IMR-90 (cell line): Measurements from ENCODE around the gene PLEK. TPM values are rescaled to one million over a fixed set of nuclear protein-coding genes. Genes with fewer than 3 reads are reported as not detected.

Experiments used
- ATAC-seq: fragments of 200-7000 bp; cut with Tn5 transposase; 2 replicates; pipeline ENCODE4 v1.9.1; 2020; ENCODE audit warnings: low read depth, mild to moderate bottlenecking, moderate library complexity
- BruUV-seq: library from RNA; stranded (reverse); fragments of 400-500 nt; replicated peaks from 2 replicates; lab custom pipeline; 2021; lab: Mats Ljungman, UMichigan
- CTCF ChIA-PET: fragments of 300-600 bp; formaldehyde crosslinking; extraction: SDS; loops from one replicate; lab custom pipeline; 2021; ENCODE audit warnings: antibody characterized with exemption; lab: Yijun Ruan, JAX
- POLR2A ChIA-PET: fragments of 300-600 bp; sonication (Branson Sonifier 250); formaldehyde crosslinking; loops from one replicate; lab custom pipeline; 2022; ENCODE audit warnings: antibody characterized with exemption; ENCODE audit not compliant: unreplicated experiment; lab: Charles Lee
- DNase-seq: peaks from one replicate; pipeline ENCODE4 v3.0.0; 2013
- H2AFZ ChIP-seq: replicated peaks from 2 replicates; pipeline ENCODE3; 2013; ENCODE audit warnings: low read length, mild to moderate bottlenecking; ENCODE audit not compliant: poor library complexity
- H2AK5ac ChIP-seq: 2 replicates; pipeline ENCODE4 v1.6.1; 2013; ENCODE audit warnings: low read depth, low read length, inconsistent platforms
- H2AK9ac ChIP-seq: replicated peaks from 2 replicates; pipeline ENCODE3; 2013; ENCODE audit warnings: mild to moderate bottlenecking, low read depth, low read length, moderate library complexity; ENCODE audit not compliant: poor library complexity
- H2BK120ac ChIP-seq: 2 replicates; pipeline ENCODE4 v1.6.1; 2013; ENCODE audit warnings: low read depth, low read length, inconsistent platforms
- H2BK15ac ChIP-seq: 3 replicates; pipeline ENCODE4 v1.6.1; 2013; ENCODE audit warnings: low read depth, low read length, inconsistent platforms
- H2BK20ac ChIP-seq: 2 replicates; pipeline ENCODE4 v1.6.1; 2013; ENCODE audit warnings: low read depth, mild to moderate bottlenecking, inconsistent platforms, low read length, moderate library complexity
- H2BK5ac ChIP-seq: 2 replicates; pipeline ENCODE4 v1.6.1; 2013; ENCODE audit warnings: mild to moderate bottlenecking, low read depth, low read length, inconsistent platforms; ENCODE audit not compliant: poor library complexity, severe bottlenecking
- H3K14ac ChIP-seq: replicated peaks from 2 replicates; pipeline ENCODE4 v1.6.1; 2013; ENCODE audit warnings: low read depth, low read length, inconsistent platforms
- H3K18ac ChIP-seq: 2 replicates; pipeline ENCODE4 v1.6.1; 2013; ENCODE audit warnings: low read depth, low read length, control low read depth
- H3K23ac ChIP-seq: 2 replicates; pipeline ENCODE4 v1.6.1; 2013; ENCODE audit warnings: low read depth, low read length, inconsistent platforms
- H3K27ac ChIP-seq: 2 replicates; pipeline ENCODE4 v1.5.1; 2013; ENCODE audit warnings: mild to moderate bottlenecking, control low read depth, low read length; ENCODE audit not compliant: insufficient read depth
- H3K27me3 ChIP-seq: 2 replicates; pipeline ENCODE4 v1.6.1; 2013; ENCODE audit warnings: low read length; ENCODE audit not compliant: control insufficient read depth, insufficient read depth
- H3K36me3 ChIP-seq: 2 replicates; pipeline ENCODE4 v1.6.1; 2013; ENCODE audit warnings: low read length, mixed read lengths; ENCODE audit not compliant: control insufficient read depth, insufficient read depth
- H3K4ac ChIP-seq: 2 replicates; pipeline ENCODE4 v1.6.1; 2013; ENCODE audit warnings: low read depth, low read length, inconsistent platforms
- H3K4me1 ChIP-seq: 2 replicates; pipeline ENCODE4 v1.6.1; 2013; ENCODE audit warnings: low read length, mixed read lengths; ENCODE audit not compliant: control insufficient read depth, insufficient read depth
- H3K4me2 ChIP-seq: 2 replicates; pipeline ENCODE4 v1.6.1; 2013; ENCODE audit warnings: low read depth, mild to moderate bottlenecking, control low read depth, low read length, moderate library complexity
- H3K4me3 ChIP-seq: 2 replicates; pipeline ENCODE4 v1.5.1; 2013; ENCODE audit warnings: low read depth, mild to moderate bottlenecking, control low read depth, low read length, moderate library complexity; ENCODE audit not compliant: insufficient read depth
- H3K56ac ChIP-seq: 2 replicates; pipeline ENCODE4 v1.6.1; 2013; ENCODE audit warnings: low read length, inconsistent platforms; ENCODE audit not compliant: insufficient read depth; ENCODE audit errors: extremely low read depth
- H3K79me1 ChIP-seq, 2 experiments: 2 replicates each; pipeline ENCODE4 v1.6.1; 2013; ENCODE audit warnings: low read length in 2 of 2, inconsistent platforms in 1 of 2, low read depth in 1 of 2
- H3K9ac ChIP-seq: 2 replicates; pipeline ENCODE4 v1.6.1; 2013; ENCODE audit warnings: low read depth, low read length, control low read depth
- H3K9me1 ChIP-seq: 2 replicates; pipeline ENCODE4 v1.6.1; 2013; ENCODE audit warnings: low read length, inconsistent platforms; ENCODE audit not compliant: insufficient read depth
- H3K9me3 ChIP-seq: 2 replicates; pipeline ENCODE4 v1.6.1; 2013; ENCODE audit warnings: low read length; ENCODE audit not compliant: control insufficient read depth, insufficient read depth
- H4K20me1 ChIP-seq: 2 replicates; pipeline ENCODE4 v1.6.1; 2013; ENCODE audit warnings: low read length, inconsistent platforms; ENCODE audit not compliant: insufficient read depth
- H4K5ac ChIP-seq: 2 replicates; pipeline ENCODE4 v1.6.1; 2013; ENCODE audit warnings: mild to moderate bottlenecking, low read depth, low read length, control low read depth
- H4K8ac ChIP-seq, 2 experiments: 2 replicates each; pipeline ENCODE4 v1.6.1; 2013; ENCODE audit warnings: low read depth in 2 of 2, low read length in 2 of 2, control low read depth in 1 of 2, inconsistent platforms in 1 of 2
- H4K91ac ChIP-seq: 2 replicates; pipeline ENCODE4 v1.6.1; 2013; ENCODE audit warnings: low read depth, low read length, inconsistent platforms; ENCODE audit not compliant: insufficient read depth
- BHLHE40 ChIP-seq: fragments of 150-350 bp; IDR thresholded peaks from 2 replicates; pipeline ENCODE4 v1.6.1; 2016; ENCODE audit warnings: mild to moderate bottlenecking, low read depth, low read length
- CHD1 ChIP-seq: IDR thresholded peaks from 2 replicates; pipeline ENCODE4 v1.6.1; 2012; ENCODE audit warnings: low read depth, low read length, improper control_type of control experiment
- CTCF ChIP-seq: conservative IDR thresholded peaks from 2 replicates; pipeline ENCODE4 v1.5.1; 2012; ENCODE audit warnings: mild to moderate bottlenecking, low read depth, low read length, improper control_type of control experiment
- FOS ChIP-seq: fragments of 150-350 bp; IDR thresholded peaks from 2 replicates; pipeline ENCODE4 v1.6.1; 2016; ENCODE audit warnings: low read depth, low read length
- MAZ ChIP-seq: IDR thresholded peaks from 2 replicates; pipeline ENCODE4 v1.6.1; 2012; ENCODE audit warnings: low read depth, mild to moderate bottlenecking, low read length, improper control_type of control experiment, moderate library complexity, borderline replicate concordance
- MXI1 ChIP-seq: IDR thresholded peaks from 2 replicates; pipeline ENCODE4 v1.6.1; 2012; ENCODE audit warnings: low read depth, mild to moderate bottlenecking, low read length, moderate library complexity, borderline replicate concordance
- NFE2L2 ChIP-seq: fragments of 150-350 bp; IDR thresholded peaks from 2 replicates; pipeline ENCODE4 v1.6.1; 2016; ENCODE audit warnings: low read depth, mild to moderate bottlenecking, low read length
- POLR2A ChIP-seq: IDR thresholded peaks from 2 replicates; pipeline ENCODE4 v1.6.1; 2012; ENCODE audit warnings: mild to moderate bottlenecking, low read depth, low read length
- RAD21 ChIP-seq: IDR thresholded peaks from 2 replicates; pipeline ENCODE4 v1.6.1; 2012; ENCODE audit warnings: low read length, improper control_type of control experiment
- RCOR1 ChIP-seq: IDR thresholded peaks from 2 replicates; pipeline ENCODE4 v1.6.1; 2012; ENCODE audit warnings: mild to moderate bottlenecking, low read length, improper control_type of control experiment; ENCODE audit not compliant: insufficient replicate concordance
- RFX5 ChIP-seq: IDR thresholded peaks from 2 replicates; pipeline ENCODE4 v1.8.0; 2012; ENCODE audit warnings: low read depth, mild to moderate bottlenecking, low read length, moderate library complexity
- USF2 ChIP-seq: fragments of 150-350 bp; IDR thresholded peaks from 2 replicates; pipeline ENCODE4 v1.6.1; 2017; ENCODE audit warnings: mild to moderate bottlenecking, antibody characterized with exemption, low read length, low read depth
- WGBS, 2 experiments: methylation state at CpG; one replicate each; pipeline versions ENCODE4 v1.1.5 to v1.1.7; 2013; ENCODE audit warnings: missing lambda C conversion rate in 2 of 2; ENCODE audit not compliant: insufficient read length in 1 of 2; ENCODE audit errors: extremely low coverage in 2 of 2; 5-methylcytosine and 5-hydroxymethylcytosine counted together
- dilution Hi-C: fragments of 300-500 bp; cut with HindIII; formaldehyde crosslinking; loops from one replicate; pipeline ENCODE4 v1.14.3; 2018; ENCODE audit warnings: low sequenced_read_pairs; ENCODE audit not compliant: unreplicated experiment
- in situ Hi-C: fragments of 300-500 bp; cut with MboI; formaldehyde crosslinking; loops from 3 replicates; pipeline ENCODE4 v1.14.3; 2019; ENCODE audit warnings: low sequenced_read_pairs, inconsistent platforms, mixed read lengths
- intact Hi-C: fragments of 100-400 bp; cut with micrococcal nuclease; formaldehyde crosslinking; loops from 2 replicates; pipeline ENCODE4 v1.10.0; 2022
- polyA plus RNA-seq, 3 experiments: library from polyadenylated mRNA; depleted of rRNA; stranded (reverse); fragments of >200 nt; gene quantifications; 2 replicates each; pipeline ENCODE4 v1.2.3, GENCODE V29; 2012; ENCODE audit warnings: low replicate concordance in 1 of 3
- total RNA-seq: library from RNA; depleted of rRNA; stranded (reverse); fragments of >200 nt; gene quantifications from 2 replicates; pipeline ENCODE4 v1.2.3, GENCODE V29; 2012

The PLEK gene
- total and polyA plus RNA-seq, 2 of the 4 experiments (the other 2 are of a cell fraction): under 0.01 TPM; not detected in 1

DNA sequence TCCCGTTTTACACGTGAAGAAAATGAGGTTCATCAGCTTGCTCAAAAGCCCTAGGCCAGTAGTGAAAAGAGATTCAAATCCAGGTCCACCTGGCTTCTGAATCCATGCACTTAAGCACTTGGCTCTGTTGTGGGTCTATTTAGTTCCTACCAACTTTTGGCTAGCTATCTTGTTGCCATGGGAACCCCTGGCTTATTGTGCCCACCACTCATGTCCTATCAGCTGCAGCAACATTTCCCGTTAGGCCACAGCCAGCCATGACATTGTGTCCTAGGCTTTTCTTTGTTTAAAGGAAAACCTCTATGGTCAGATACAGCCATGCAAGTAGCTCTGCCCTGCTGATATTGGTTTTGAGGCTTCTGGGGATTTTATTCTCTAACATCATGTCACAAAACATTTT, 49.8 kb downstream of the PLEK start:
- Histone ChIP-seq H3K79me1 (no peaks in the 10 kb centered on the region), H3K18ac (no peak overlapping the region), H3K56ac (no peak overlapping the region), H4K8ac (no peak overlapping the region), H4K5ac (no peak overlapping the region), H3K4me2 (no peak overlapping the region), H4K91ac (no peak overlapping the region), H2BK5ac (no peak overlapping the region), H3K27ac (no peak overlapping the region), H2AFZ (no peak overlapping the region), H3K4me3 (no peak overlapping the region), H2AK9ac (no peak overlapping the region), H3K14ac (no peak overlapping the region), H2BK120ac (no peak overlapping the region), H2AK5ac (no peak overlapping the region), H3K9me3 (no peaks in the 10 kb centered on the region), H3K23ac (no peak overlapping the region), H3K9me1 (no peaks in the 10 kb centered on the region), H3K4ac (no peak overlapping the region), H2BK15ac (no peak overlapping the region), H2BK20ac (no peak overlapping the region), H3K36me3 (no peaks in the 10 kb centered on the region), H4K20me1 (no peaks in the 10 kb centered on the region), H3K27me3 (peaks cover 36% of the 10 kb centered on the region), H3K4me1 (no peaks in the 10 kb centered on the region), H3K9ac (no peak overlapping the region)
- dilution Hi-C loops (no loop called here), intact Hi-C loops (no loop called here), in situ Hi-C loops (no loop called here)
- 60% methylated on average over 1 of the region's 3 CpGs; no CpG with 5 or more reads in 1 of the 2 experiments for WGBS, 2 experiments
- CTCF ChIA-PET: no interaction called here
- no TSS peak for BruUV-seq
- TF ChIP-seq RCOR1: no peak
- no peak for TF ChIP-seq MXI1
- no peak for TF ChIP-seq USF2
- TF ChIP-seq POLR2A: no peak
- no peak for TF ChIP-seq MAZ
- no peak for TF ChIP-seq CHD1
- no peak for TF ChIP-seq RFX5
- no peak for TF ChIP-seq BHLHE40
- no peak for TF ChIP-seq RAD21
- TF ChIP-seq NFE2L2: no peak
- no peak for TF ChIP-seq FOS
- no peak for TF ChIP-seq CTCF
- POLR2A ChIA-PET: no interaction called here
- DNase-seq (no peak), ATAC-seq (no peak)
